Activated CD4-positive, alpha-beta T cell treated with anti-CD3 and anti-CD28 coated beads for 36 hours (primary cell): ENCODE measurements around the gene CPB2. TPM values are rescaled to one million over a fixed set of nuclear protein-coding genes. Genes with fewer than 3 reads are reported as not detected.

Experiments used
- ATAC-seq: fragments of 200-7000 bp; cut with Tn5 transposase; one replicate; pipeline ENCODE4 v1.10.0; 2021; ENCODE audit warnings: mild to moderate bottlenecking, moderate library complexity
- CTCF ChIA-PET: fragments of 350-600 bp; sonication (Branson Sonifier 250); formaldehyde crosslinking; loops from one replicate; lab custom pipeline; 2021; ENCODE audit warnings: antibody characterized with exemption; lab: Charles Lee
- POLR2A ChIA-PET: fragments of 350-600 bp; sonication (Branson Sonifier 250); formaldehyde crosslinking; loops from one replicate; lab custom pipeline; 2021; ENCODE audit warnings: antibody characterized with exemption, inconsistent platforms; lab: Charles Lee
- DNase-seq: peaks from one replicate; pipeline ENCODE4 v3.0.0-alpha.2; 2020
- H3K27ac Mint-ChIP-seq: one replicate; pipeline ENCODE4 v1.8.0; 2021; ENCODE audit warnings: mixed read lengths
- H3K27me3 Mint-ChIP-seq: one replicate; pipeline ENCODE4 v1.8.0; 2021; ENCODE audit warnings: mixed read lengths
- H3K36me3 Mint-ChIP-seq: one replicate; pipeline ENCODE4 v1.8.0; 2021; ENCODE audit warnings: low read depth, mixed read lengths
- H3K4me1 Mint-ChIP-seq: one replicate; pipeline ENCODE4 v1.8.0; 2021; ENCODE audit warnings: mixed read lengths
- H3K4me3 Mint-ChIP-seq: one replicate; pipeline ENCODE4 v1.8.0; 2021; ENCODE audit warnings: mild to moderate bottlenecking, moderate library complexity, mixed read lengths
- H3K9me3 Mint-ChIP-seq: one replicate; pipeline ENCODE4 v1.8.0; 2021; ENCODE audit warnings: low read depth, mixed read lengths
- intact Hi-C, 2 experiments: fragments of 100-400 bp; cut with DNase I in 1 of 2; cut with micrococcal nuclease in 1 of 2; formaldehyde crosslinking; loops; one replicate each; pipeline versions ENCODE4 v1.14.2 to v1.15.1; 2022 to 2024; cut with DNase I, micrococcal nuclease
- total RNA-seq, 2 experiments: library from RNA; stranded (reverse); gene quantifications; one replicate each; pipeline ENCODE4 v1.2.3, GENCODE V29; 2021

Gene CPB2
- total RNA-seq, 2 experiments from 2014 or later: not detected

- DNase-seq (no peak), ATAC-seq (no peak)
- Mint-ChIP-seq H3K27me3 (no peaks in the 10 kb centered on the region), H3K27ac (no peak overlapping the region), H3K36me3 (no peaks in the 10 kb centered on the region), H3K4me1 (peaks cover 21% of the 10 kb centered on the region), H3K4me3 (no peak overlapping the region), H3K9me3 (no peaks in the 10 kb centered on the region)
- POLR2A ChIA-PET: no interaction called here
- intact Hi-C loops: no loop called here
- CTCF ChIA-PET: no interaction called here
Measured at GRCh38 chr13:46075811-46076210, 29.0 kb downstream of the CPB2 start.

- intact Hi-C loops: no loop called here
- H3K4me3 Mint-ChIP-seq: no peak overlapping the region
- H3K4me1 Mint-ChIP-seq: no peaks in the 10 kb centered on the region
- ATAC-seq: no peak
- DNase-seq: no peak
- POLR2A ChIA-PET: no interaction called here
- no peaks in the 10 kb centered on the region for H3K36me3 Mint-ChIP-seq
- no peak overlapping the region for H3K27ac Mint-ChIP-seq
- H3K27me3 Mint-ChIP-seq: no peaks in the 10 kb centered on the region
- CTCF ChIA-PET: interaction anchor here (0.9 kb wide), 1 partner anchor 11 kb away, joined by 3 read pairs; no protein-coding TSS in a partner anchor
- no peaks in the 10 kb centered on the region for H3K9me3 Mint-ChIP-seq
Measured at GRCh38 chr13:46071590-46072249, 33.1 kb downstream of the CPB2 start.

GRCh38 chr13:46063292-46063691 lies 41.5 kb downstream of the CPB2 start:
- H3K27me3 Mint-ChIP-seq: peaks cover 2% of the 10 kb centered on the region
- no peak for DNase-seq
- peaks cover 5% of the 10 kb centered on the region for H3K9me3 Mint-ChIP-seq
- CTCF ChIA-PET: interaction anchor here (0.7 kb wide), 1 partner anchor 97 kb away, joined by 3 read pairs; no protein-coding TSS in a partner anchor
- H3K36me3 Mint-ChIP-seq: no peaks in the 10 kb centered on the region
- ATAC-seq: no peak
- H3K4me1 Mint-ChIP-seq: no peaks in the 10 kb centered on the region
- H3K4me3 Mint-ChIP-seq: no peak overlapping the region
- intact Hi-C loops: no loop called here
- H3K27ac Mint-ChIP-seq: no peak overlapping the region
- POLR2A ChIA-PET: no interaction called here

- Mint-ChIP-seq H3K4me3 (no peak overlapping the region), H3K9me3 (peaks cover 5% of the 10 kb centered on the region), H3K27me3 (peaks cover 2% of the 10 kb centered on the region), H3K36me3 (no peaks in the 10 kb centered on the region), H3K27ac (no peak overlapping the region), H3K4me1 (no peaks in the 10 kb centered on the region)
- intact Hi-C loops: no loop called here
- CTCF ChIA-PET: no interaction called here
- ATAC-seq (no peak), DNase-seq (no peak)
- POLR2A ChIA-PET: no interaction called here
Measured at GRCh38 chr13:46062185-46062584, 42.6 kb downstream of the CPB2 start.

GRCh38 chr13:46059405-46059804 lies 45.4 kb downstream of the CPB2 start:
- peaks cover 2% of the 10 kb centered on the region for H3K27me3 Mint-ChIP-seq
- H3K4me3 Mint-ChIP-seq: no peak overlapping the region
- intact Hi-C loops: no loop called here
- ATAC-seq (no peak), DNase-seq (no peak)
- H3K4me1 Mint-ChIP-seq: no peaks in the 10 kb centered on the region
- no peak overlapping the region for H3K27ac Mint-ChIP-seq
- CTCF ChIA-PET: interaction anchor here (1.0 kb wide), 1 partner anchor 512 kb away, joined by 3 read pairs; no protein-coding TSS in a partner anchor
- H3K9me3 Mint-ChIP-seq: peaks cover 5% of the 10 kb centered on the region
- H3K36me3 Mint-ChIP-seq: no peaks in the 10 kb centered on the region
- POLR2A ChIA-PET: no interaction called here

- peaks cover 2% of the 10 kb centered on the region for H3K27me3 Mint-ChIP-seq
- ATAC-seq (no peak), DNase-seq (no peak)
- no peak overlapping the region for H3K4me3 Mint-ChIP-seq
- H3K27ac Mint-ChIP-seq: no peak overlapping the region
- no peaks in the 10 kb centered on the region for H3K36me3 Mint-ChIP-seq
- CTCF ChIA-PET: interaction anchor here (1.0 kb wide), 1 partner anchor 511 kb away, joined by 3 read pairs; no protein-coding TSS in a partner anchor
- intact Hi-C loops: no loop called here
- POLR2A ChIA-PET: no interaction called here
- H3K4me1 Mint-ChIP-seq: peaks cover 7% of the 10 kb centered on the region
- peaks cover 2% of the 10 kb centered on the region for H3K9me3 Mint-ChIP-seq
Measured at GRCh38 chr13:46058268-46058667, 46.6 kb downstream of the CPB2 start.

GRCh38 chr13:46057256-46058015 lies 47.4 kb downstream of the CPB2 start:
- Mint-ChIP-seq H3K4me1 (peaks cover 11% of the 10 kb centered on the region), H3K27me3 (peaks cover 2% of the 10 kb centered on the region), H3K9me3 (no peaks in the 10 kb centered on the region), H3K27ac (no peak overlapping the region), H3K36me3 (no peaks in the 10 kb centered on the region), H3K4me3 (no peak overlapping the region)
- no peak for DNase-seq
- no peak for ATAC-seq
- POLR2A ChIA-PET: no interaction called here
- CTCF ChIA-PET: interaction anchor here (0.6 to 1.0 kb wide), 2 partner anchors 12 to 80 kb away, joined by 3 read pairs; no protein-coding TSS in a partner anchor
- intact Hi-C loops: no loop called here

GRCh38 chr13:46053162-46054012 lies 51.4 kb downstream of the CPB2 start:
- DNase-seq (no peak), ATAC-seq (no peak)
- intact Hi-C loops: loop anchor here (2.0 to 5.0 kb wide), 5 partner anchors 73 to 499 kb away; partner anchors contain the start of genes LCP1 (in 1 of the 2) and LRCH1 (in 1 of the 2)
- H3K27me3 Mint-ChIP-seq: peaks cover 2% of the 10 kb centered on the region
- POLR2A ChIA-PET: no interaction called here
- H3K4me3 Mint-ChIP-seq: peak overlapping the region; percentile 83
- peaks cover 5% of the 10 kb centered on the region for H3K36me3 Mint-ChIP-seq
- H3K27ac Mint-ChIP-seq: peak overlapping the region; percentile 94
- H3K4me1 Mint-ChIP-seq: peaks cover 30% of the 10 kb centered on the region
- no peaks in the 10 kb centered on the region for H3K9me3 Mint-ChIP-seq
- CTCF ChIA-PET: interaction anchor here (0.7 to 2.2 kb wide), 7 partner anchors 10 to 116 kb away, joined by 3 to 6 read pairs (median 4); no protein-coding TSS in a partner anchor

GRCh38 chr13:46052319-46053161 lies 52.3 kb downstream of the CPB2 start, which contains the start of gene ZC3H13:
Gene ZC3H13, minus strand, starts transcription at chr13:46052746. Its CDS starts 7,239 bp downstream, at chr13:46045507.
- no peaks in the 10 kb centered on the region for H3K9me3 Mint-ChIP-seq
- CTCF ChIA-PET: interaction anchor here (0.5 to 1.6 kb wide), 7 partner anchors 9 to 117 kb away, joined by 3 to 5 read pairs (median 4); no protein-coding TSS in a partner anchor
- peak within 1 kb of the TSS; percentile 94 for H3K27ac Mint-ChIP-seq
- intact Hi-C loops: loop anchor here (1.0 to 5.0 kb wide), 11 partner anchors 74 to 1063 kb away; partner anchors contain the start of genes COG3 (in 1 of the 2), GPALPP1 (in 1 of the 2), LCP1 (in 1 of the 2) and LRCH1 (in 1 of the 2)
- peaks cover 34% of the 10 kb centered on the region for H3K4me1 Mint-ChIP-seq
- peaks cover 5% of the 10 kb centered on the region for H3K36me3 Mint-ChIP-seq
- DNase-seq: peak; percentile 96
- peak within 1 kb of the TSS; percentile 83 for H3K4me3 Mint-ChIP-seq
- POLR2A ChIA-PET: no interaction called here
- ATAC-seq: peak; percentile 99
- H3K27me3 Mint-ChIP-seq: peaks cover 2% of the 10 kb centered on the region

- DNase-seq: no peak
- peak; percentile 10 for ATAC-seq
- Mint-ChIP-seq H3K4me1 (peaks cover 37% of the 10 kb centered on the region), H3K27ac (peak overlapping the region; percentile 94), H3K4me3 (peak overlapping the region; percentile 83), H3K36me3 (peaks cover 5% of the 10 kb centered on the region), H3K27me3 (peaks cover 2% of the 10 kb centered on the region), H3K9me3 (no peaks in the 10 kb centered on the region)
- POLR2A ChIA-PET: no interaction called here
- intact Hi-C loops: loop anchor here (1.0 to 5.0 kb wide), 11 partner anchors 75 to 1063 kb away; partner anchors contain the start of genes COG3 (in 1 of the 2), GPALPP1 (in 1 of the 2), LCP1 (in 1 of the 2) and LRCH1 (in 1 of the 2)
- CTCF ChIA-PET: interaction anchor here (0.5 to 1.6 kb wide), 6 partner anchors 9 to 118 kb away, joined by 3 to 5 read pairs (median 4); no protein-coding TSS in a partner anchor
Measured at GRCh38 chr13:46051968-46052318, 52.9 kb downstream of the CPB2 start.
